Brain microvascular endothelial cell (primary cell): ENCODE measurements around the gene BDNF.

Experiments
- DNase-seq: peaks from one replicate; pipeline ENCODE4 v3.0.0-alpha.2; 2020
- H3K27ac ChIP-seq: fragments of 250-450 bp; sonication (Bioruptor Pico); 2 replicates; pipeline ENCODE4 v1.5.1; 2020; ENCODE audit warnings: mild to moderate bottlenecking, moderate library complexity
- H3K27me3 ChIP-seq: fragments of 250-450 bp; sonication (Bioruptor Pico); replicated peaks from 2 replicates; pipeline ENCODE4 v1.5.1; 2020; ENCODE audit warnings: mild to moderate bottlenecking
- H3K36me3 ChIP-seq: fragments of 250-450 bp; sonication (Bioruptor Pico); replicated peaks from 2 replicates; pipeline ENCODE4 v1.5.1; 2020; ENCODE audit warnings: mild to moderate bottlenecking
- H3K4me3 ChIP-seq: 2 replicates; pipeline ENCODE4 v1.5.1; 2011; ENCODE audit warnings: low read depth, mild to moderate bottlenecking, control low read depth, low read length, moderate library complexity
- in situ Hi-C: cut with HindIII; loops from 2 replicates; pipeline ENCODE4 v1.10.0; 2017; ENCODE audit warnings: low sequenced_read_pairs, low pct_ligation_motif_present
- TF ChIP-seq, protein P1 (sequence below): IDR thresholded peaks from 2 replicates; pipeline ENCODE4 v1.5.1; 2011; ENCODE audit warnings: low read depth, mild to moderate bottlenecking, moderate library complexity, low read length, control low read depth, inconsistent platforms; ENCODE audit errors: missing control alignments

BDNF gene

DNA sequence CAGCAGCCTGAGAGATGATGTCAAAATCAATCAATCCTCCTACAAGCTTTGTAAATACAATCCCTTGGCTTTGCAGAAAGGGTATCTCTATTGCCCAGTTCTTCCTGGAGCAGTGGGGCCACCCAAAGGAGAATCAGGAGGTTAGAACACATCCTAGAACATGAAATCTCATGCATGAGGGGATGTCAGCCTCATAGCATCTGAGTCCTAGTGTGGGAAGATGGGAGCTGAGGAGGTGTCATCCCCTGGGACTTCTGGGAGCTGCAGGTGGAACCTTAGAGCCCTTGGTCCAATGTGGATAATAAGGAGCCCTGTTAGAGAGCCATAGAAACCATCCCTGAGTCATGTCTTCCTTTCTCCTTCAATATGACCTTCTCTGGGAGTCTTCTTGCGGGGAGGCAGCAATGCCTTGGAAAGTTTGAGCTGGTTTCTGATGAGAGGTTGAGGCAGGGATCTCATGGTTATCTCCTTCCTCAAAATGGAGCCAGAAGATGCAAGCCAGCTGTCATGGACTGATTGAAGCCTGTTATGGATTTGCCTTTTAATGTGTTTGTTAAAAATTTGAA is 74.8 kb downstream of the BDNF start:
- no peak for DNase-seq
- Histone ChIP-seq H3K27me3 (no peaks in the 10 kb centered on the region), H3K4me3 (no peak overlapping the region), H3K36me3 (no peaks in the 10 kb centered on the region), H3K27ac (no peak overlapping the region)
- in situ Hi-C loops, result no loop called here
- TF ChIP-seq, protein P1, sequence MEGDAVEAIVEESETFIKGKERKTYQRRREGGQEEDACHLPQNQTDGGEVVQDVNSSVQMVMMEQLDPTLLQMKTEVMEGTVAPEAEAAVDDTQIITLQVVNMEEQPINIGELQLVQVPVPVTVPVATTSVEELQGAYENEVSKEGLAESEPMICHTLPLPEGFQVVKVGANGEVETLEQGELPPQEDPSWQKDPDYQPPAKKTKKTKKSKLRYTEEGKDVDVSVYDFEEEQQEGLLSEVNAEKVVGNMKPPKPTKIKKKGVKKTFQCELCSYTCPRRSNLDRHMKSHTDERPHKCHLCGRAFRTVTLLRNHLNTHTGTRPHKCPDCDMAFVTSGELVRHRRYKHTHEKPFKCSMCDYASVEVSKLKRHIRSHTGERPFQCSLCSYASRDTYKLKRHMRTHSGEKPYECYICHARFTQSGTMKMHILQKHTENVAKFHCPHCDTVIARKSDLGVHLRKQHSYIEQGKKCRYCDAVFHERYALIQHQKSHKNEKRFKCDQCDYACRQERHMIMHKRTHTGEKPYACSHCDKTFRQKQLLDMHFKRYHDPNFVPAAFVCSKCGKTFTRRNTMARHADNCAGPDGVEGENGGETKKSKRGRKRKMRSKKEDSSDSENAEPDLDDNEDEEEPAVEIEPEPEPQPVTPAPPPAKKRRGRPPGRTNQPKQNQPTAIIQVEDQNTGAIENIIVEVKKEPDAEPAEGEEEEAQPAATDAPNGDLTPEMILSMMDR, result no peak

DNA sequence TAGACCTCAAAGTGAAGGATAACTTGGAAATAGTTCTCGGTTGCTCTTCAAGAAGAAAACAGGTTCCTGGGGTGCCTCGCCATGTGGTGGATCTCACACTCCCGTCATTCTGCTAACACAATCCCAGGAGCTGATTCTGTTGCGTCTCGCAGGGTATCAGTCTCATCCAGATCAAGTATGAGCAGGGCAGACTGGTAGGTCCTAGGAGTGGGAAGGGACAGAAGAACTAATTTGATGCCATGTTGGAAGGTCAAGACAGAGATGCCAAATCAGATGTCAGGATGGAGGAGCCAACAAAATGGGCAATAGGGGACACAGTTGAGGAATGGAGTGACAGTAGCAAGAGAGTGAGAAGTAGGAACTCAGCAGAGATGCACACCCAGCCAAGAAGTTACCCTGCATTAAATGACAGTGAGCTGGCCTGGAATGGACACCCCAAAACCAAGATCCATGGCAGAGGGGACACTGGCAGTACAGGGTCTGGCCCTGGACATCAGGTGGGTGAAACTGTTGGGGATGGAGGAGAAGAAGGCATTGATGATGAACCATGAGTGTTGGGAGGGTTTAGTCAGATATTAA is 76.2 kb downstream of the BDNF start:
- Histone ChIP-seq H3K4me3 (no peak overlapping the region), H3K27me3 (no peaks in the 10 kb centered on the region), H3K27ac (no peak overlapping the region), H3K36me3 (no peaks in the 10 kb centered on the region)
- TF ChIP-seq, protein P1, result no peak
- DNase-seq, result no peak
- in situ Hi-C loops, result no loop called here

DNA sequence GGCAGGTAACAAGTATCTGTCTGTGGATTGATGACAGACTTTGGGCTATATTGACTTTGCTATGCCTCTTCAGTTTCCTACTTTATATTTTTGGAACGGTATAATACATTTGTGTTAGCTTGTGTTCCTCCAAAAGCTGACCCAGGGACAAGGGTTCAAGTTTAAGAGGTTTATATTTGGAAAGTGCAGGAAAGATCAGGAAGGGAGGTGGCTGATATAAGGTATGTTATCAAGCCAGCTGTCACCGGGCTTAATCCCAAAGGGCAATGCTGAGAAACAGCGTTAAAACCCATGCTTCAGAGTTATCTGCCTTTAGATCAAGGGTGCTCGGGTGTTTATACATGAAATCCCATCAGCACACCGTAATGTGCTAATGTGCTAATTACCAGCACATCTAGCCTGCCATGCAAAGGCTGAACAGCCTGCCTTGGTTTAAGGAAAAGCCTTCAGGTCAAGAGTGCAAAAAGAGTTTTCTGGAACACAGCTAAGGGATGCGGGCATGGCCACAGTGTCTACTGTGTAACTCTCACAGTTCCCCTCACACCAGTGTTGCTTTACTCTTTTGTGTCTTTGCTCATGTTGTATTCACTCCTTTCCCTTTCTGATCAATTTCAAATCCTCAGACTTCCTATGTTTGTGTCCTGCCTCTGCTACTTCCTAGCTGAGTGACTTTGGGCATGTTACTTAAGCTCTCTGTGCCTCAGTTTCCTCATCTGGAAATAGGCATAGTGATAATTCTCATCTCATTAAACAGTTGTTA is 77.5 kb downstream of the BDNF start:
- in situ Hi-C loops, result no loop called here
- Histone ChIP-seq H3K27me3 (no peaks in the 10 kb centered on the region), H3K4me3 (no peak overlapping the region), H3K36me3 (no peaks in the 10 kb centered on the region), H3K27ac (no peak overlapping the region)
- DNase-seq, result no peak
- TF ChIP-seq, protein P1, result no peak

DNA sequence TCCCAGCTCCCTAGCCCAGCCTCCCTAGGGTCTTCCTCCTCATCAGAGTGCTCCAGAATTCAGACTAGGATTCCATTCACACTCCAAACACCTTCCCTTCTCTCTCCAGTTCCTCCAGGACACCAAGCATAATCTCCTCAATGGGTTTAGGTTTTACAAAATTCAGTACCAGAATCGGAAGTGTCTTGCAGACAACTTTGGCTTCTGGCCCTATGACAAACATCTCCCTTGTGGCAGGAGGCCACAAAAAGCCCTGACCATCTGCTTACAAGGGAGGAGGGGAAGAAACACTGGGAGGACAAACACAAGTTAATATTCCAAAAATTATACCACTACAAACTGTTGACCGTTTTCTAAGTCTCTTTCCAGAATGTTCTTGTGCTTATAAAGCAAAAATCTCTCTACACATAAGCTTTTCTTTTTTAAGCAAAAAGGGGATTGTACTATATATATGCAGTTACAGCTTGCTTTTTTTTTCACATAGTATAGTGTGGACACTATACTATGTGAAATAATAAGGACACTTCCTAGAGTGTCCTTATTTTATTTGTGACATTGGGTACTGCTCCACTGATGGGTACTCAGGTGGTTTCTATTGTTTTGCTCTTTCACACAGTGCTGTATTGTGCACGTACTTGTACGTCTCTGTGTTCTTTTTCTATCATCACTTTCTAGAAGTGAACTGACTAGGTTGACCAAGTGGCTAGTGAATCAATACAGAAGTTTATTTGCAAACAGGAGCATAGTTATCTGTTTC is 78.7 kb downstream of the BDNF start:
- in situ Hi-C loops, result no loop called here
- Histone ChIP-seq H3K27me3 (no peaks in the 10 kb centered on the region), H3K36me3 (no peaks in the 10 kb centered on the region), H3K4me3 (no peak overlapping the region), H3K27ac (no peak overlapping the region)
- DNase-seq, result no peak
- TF ChIP-seq, protein P1, result no peak

DNA sequence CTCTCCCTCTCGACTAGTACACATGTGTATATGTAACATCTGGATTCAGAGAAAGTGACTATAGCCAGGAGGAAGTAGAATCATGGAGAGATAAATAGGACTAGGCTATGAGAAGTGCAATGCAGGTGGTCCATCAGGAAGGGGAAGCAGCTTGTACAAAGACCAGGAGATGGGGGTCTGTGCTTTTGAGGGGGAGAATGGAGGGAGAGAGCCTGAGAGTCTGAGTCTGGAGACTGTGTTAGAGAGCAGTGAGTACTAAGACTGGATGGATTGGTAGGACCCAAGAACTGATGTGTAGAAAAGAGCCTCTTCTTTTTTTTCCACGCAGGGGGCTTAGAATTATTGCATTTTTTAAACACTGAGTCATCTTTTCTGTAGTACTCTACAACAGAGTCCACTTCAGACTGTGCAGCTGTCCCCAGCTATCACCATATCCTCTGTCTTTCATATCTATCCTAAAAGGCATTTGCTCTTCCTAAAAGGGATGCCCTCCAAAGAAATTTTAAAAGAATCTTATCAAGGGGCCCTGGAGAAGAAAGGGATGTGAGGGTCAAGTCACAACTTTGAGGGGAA is 80.4 kb downstream of the BDNF start:
- Histone ChIP-seq H3K4me3 (no peak overlapping the region), H3K27ac (no peak overlapping the region), H3K27me3 (no peaks in the 10 kb centered on the region), H3K36me3 (no peaks in the 10 kb centered on the region)
- DNase-seq, result peak; percentile 9
- in situ Hi-C loops, result no loop called here
- TF ChIP-seq, protein P1, result no peak
